Neural crest cell (in vitro differentiated cells): ENCODE data around the gene GRIFIN. TPM values are rescaled to one million over a fixed set of nuclear protein-coding genes. Genes with fewer than 3 reads are reported as not detected.

Experiments
- DNase-seq: peaks from one replicate; pipeline ENCODE4 v3.0.0; 2021; ENCODE audit warnings: low read depth, mixed read lengths, low spot score
- H3K27ac Mint-ChIP-seq: one replicate; pipeline ENCODE4 v1.8.0; 2021; ENCODE audit warnings: mild to moderate bottlenecking, mixed read lengths; ENCODE audit not compliant: unreplicated experiment
- H3K27me3 Mint-ChIP-seq: 2 replicates; pipeline ENCODE4 v1.8.0; 2021; ENCODE audit warnings: low read depth, mild to moderate bottlenecking, mixed read lengths
- H3K36me3 Mint-ChIP-seq: 2 replicates; pipeline ENCODE4 v1.8.0; 2021; ENCODE audit warnings: low read depth, mild to moderate bottlenecking, mixed read lengths
- H3K4me1 Mint-ChIP-seq: 2 replicates; pipeline ENCODE4 v1.8.0; 2021; ENCODE audit warnings: mixed read lengths
- H3K4me3 Mint-ChIP-seq: one replicate; pipeline ENCODE4 v1.8.0; 2021; ENCODE audit warnings: mild to moderate bottlenecking, mixed read lengths
- H3K9me3 Mint-ChIP-seq: 2 replicates; pipeline ENCODE4 v1.8.0; 2021; ENCODE audit warnings: mixed read lengths
- total RNA-seq: library from RNA; stranded (reverse); gene quantifications from 2 replicates; pipeline ENCODE4 v1.2.1, GENCODE V29; 2021
- TF ChIP-seq, protein P1 (sequence below): fragments of 200-600 bp; sonication (generic); conservative IDR thresholded peaks from 2 replicates; pipeline ENCODE4 v1.5.0; 2021; ENCODE audit warnings: antibody characterized with exemption, mild to moderate bottlenecking

The GRIFIN gene
- total RNA-seq, 1 donor from 2014 or later = not detected

DNA sequence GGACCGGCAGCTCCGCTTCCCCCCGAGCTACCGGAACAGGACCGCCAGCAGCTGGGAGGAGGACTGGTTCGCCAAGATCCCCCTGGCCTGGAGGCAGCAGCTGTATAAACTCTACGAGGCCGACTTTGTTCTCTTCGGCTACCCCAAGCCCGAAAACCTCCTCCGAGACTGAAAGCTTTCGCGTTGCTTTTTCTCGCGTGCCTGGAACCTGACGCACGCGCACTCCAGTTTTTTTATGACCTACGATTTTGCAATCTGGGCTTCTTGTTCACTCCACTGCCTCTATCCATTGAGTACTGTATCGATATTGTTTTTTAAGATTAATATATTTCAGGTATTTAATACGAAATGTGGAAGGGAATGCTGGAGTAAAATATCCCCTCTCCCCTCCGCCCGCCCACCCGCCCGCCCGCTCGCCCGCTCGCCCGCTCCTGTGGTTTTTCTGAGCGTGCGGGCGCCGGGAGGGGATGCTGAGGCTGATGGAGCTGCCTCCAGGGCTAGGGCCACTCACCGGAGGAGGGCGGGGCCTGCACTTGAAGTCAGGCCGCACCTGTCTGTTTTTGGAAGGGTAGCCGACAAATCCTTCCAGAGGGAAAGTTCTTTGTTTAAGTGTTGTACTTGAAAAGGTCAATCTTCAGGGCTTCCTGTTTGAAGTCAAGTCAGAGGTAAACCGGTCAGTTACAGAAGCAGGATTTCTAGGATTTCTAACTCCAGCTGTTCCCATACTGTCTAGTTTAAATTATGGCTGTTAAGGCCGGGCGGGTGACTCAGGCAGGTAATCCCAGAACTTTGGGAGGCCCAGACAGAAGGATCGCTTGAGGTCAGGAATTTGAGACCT, 42.3 kb downstream of the GRIFIN start:
- no peaks in the 10 kb centered on the region for H3K27me3 Mint-ChIP-seq
- no peak overlapping the region for H3K4me3 Mint-ChIP-seq
- peaks cover 3% of the 10 kb centered on the region for H3K4me1 Mint-ChIP-seq
- peaks cover 20% of the 10 kb centered on the region for H3K36me3 Mint-ChIP-seq
- DNase-seq = no peak
- TF ChIP-seq, protein P1, sequence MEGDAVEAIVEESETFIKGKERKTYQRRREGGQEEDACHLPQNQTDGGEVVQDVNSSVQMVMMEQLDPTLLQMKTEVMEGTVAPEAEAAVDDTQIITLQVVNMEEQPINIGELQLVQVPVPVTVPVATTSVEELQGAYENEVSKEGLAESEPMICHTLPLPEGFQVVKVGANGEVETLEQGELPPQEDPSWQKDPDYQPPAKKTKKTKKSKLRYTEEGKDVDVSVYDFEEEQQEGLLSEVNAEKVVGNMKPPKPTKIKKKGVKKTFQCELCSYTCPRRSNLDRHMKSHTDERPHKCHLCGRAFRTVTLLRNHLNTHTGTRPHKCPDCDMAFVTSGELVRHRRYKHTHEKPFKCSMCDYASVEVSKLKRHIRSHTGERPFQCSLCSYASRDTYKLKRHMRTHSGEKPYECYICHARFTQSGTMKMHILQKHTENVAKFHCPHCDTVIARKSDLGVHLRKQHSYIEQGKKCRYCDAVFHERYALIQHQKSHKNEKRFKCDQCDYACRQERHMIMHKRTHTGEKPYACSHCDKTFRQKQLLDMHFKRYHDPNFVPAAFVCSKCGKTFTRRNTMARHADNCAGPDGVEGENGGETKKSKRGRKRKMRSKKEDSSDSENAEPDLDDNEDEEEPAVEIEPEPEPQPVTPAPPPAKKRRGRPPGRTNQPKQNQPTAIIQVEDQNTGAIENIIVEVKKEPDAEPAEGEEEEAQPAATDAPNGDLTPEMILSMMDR = no peak
- peaks cover 5% of the 10 kb centered on the region for H3K9me3 Mint-ChIP-seq
- no peak overlapping the region for H3K27ac Mint-ChIP-seq

GRCh38 chr7:2432910-2433712, 43.1 kb downstream of the GRIFIN start:
- Mint-ChIP-seq H3K36me3 (peaks cover 20% of the 10 kb centered on the region), H3K4me1 (peaks cover 3% of the 10 kb centered on the region), H3K27me3 (no peaks in the 10 kb centered on the region), H3K9me3 (peaks cover 5% of the 10 kb centered on the region), H3K4me3 (no peak overlapping the region), H3K27ac (no peak overlapping the region)
- DNase-seq = no peak
- TF ChIP-seq, protein P1 = no peak

GRCh38 chr7:2431260-2431867, 44.8 kb downstream of the GRIFIN start:
- no peak for DNase-seq
- Mint-ChIP-seq H3K27ac (no peak overlapping the region), H3K4me1 (peaks cover 3% of the 10 kb centered on the region), H3K4me3 (no peak overlapping the region), H3K9me3 (peaks cover 5% of the 10 kb centered on the region), H3K27me3 (no peaks in the 10 kb centered on the region), H3K36me3 (peaks cover 20% of the 10 kb centered on the region)
- TF ChIP-seq, protein P1 = peak; percentile 45

GRCh38 chr7:2425749-2426148, 50.4 kb downstream of the GRIFIN start:
- H3K9me3 Mint-ChIP-seq = peaks cover under 1% of the 10 kb centered on the region
- peaks cover 11% of the 10 kb centered on the region for H3K36me3 Mint-ChIP-seq
- DNase-seq = no peak
- H3K27me3 Mint-ChIP-seq = no peaks in the 10 kb centered on the region
- H3K4me3 Mint-ChIP-seq = no peak overlapping the region
- TF ChIP-seq, protein P1 = no peak
- H3K4me1 Mint-ChIP-seq = peaks cover 14% of the 10 kb centered on the region
- no peak overlapping the region for H3K27ac Mint-ChIP-seq

Other genes with a start within 250 kb of the GRIFIN start
- 49.7 and 53.8 TPM in 2 replicates for gene MAD1L1, start 243.5 kb downstream of the GRIFIN start, total RNA-seq
- 45.1 and 48.5 TPM in 2 replicates for gene MRM2, start 234.2 kb downstream of the GRIFIN start, total RNA-seq
- 54.9 and 60.2 TPM in 2 replicates for gene NUDT1, start 234.2 kb downstream of the GRIFIN start, total RNA-seq
- gene SNX8, start 162.0 kb downstream of the GRIFIN start, total RNA-seq = 30.4 and 31.8 TPM in 2 replicates
- gene EIF3B, start 121.6 kb downstream of the GRIFIN start, total RNA-seq = 218 and 224 TPM in 2 replicates
- 13.5 and 15.0 TPM in 2 replicates for gene CHST12, start 72.8 kb downstream of the GRIFIN start, total RNA-seq
- gene LFNG, start 43.4 kb upstream of the GRIFIN start, total RNA-seq = 39.0 and 44.9 TPM in 2 replicates
- 47.3 and 52.7 TPM in 2 replicates for gene BRAT1, start 79.1 kb upstream of the GRIFIN start, total RNA-seq
- 18.4 and 22.4 TPM in 2 replicates for gene IQCE, start 82.6 kb upstream of the GRIFIN start, total RNA-seq
- 225 and 237 TPM in 2 replicates for gene TTYH3, start 155.6 kb upstream of the GRIFIN start, total RNA-seq
- not detected in 2 replicates for gene AMZ1, start 211.8 kb upstream of the GRIFIN start, total RNA-seq